ENCODE results near the gene ECSCR.

DNA sequence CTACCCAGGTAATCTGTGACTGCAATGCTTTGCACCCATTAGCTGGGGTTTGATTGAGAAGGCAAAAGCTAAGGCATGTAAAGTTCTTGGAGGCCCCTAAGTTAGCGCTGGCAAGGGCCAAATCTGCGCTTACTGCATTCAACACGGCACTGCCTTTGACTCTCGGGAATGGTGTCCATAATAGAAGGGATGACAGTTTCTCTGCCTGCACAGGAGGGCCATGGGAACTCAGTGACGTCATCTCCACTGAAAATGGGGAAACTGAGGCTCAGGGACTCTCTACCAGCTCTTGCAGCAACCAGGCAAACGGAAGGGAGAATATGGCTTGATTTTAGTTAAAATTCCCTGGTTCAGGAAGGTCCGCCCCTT is 59.1 kb downstream of the ECSCR start:
- TF ChIP-seq, protein P1, sequence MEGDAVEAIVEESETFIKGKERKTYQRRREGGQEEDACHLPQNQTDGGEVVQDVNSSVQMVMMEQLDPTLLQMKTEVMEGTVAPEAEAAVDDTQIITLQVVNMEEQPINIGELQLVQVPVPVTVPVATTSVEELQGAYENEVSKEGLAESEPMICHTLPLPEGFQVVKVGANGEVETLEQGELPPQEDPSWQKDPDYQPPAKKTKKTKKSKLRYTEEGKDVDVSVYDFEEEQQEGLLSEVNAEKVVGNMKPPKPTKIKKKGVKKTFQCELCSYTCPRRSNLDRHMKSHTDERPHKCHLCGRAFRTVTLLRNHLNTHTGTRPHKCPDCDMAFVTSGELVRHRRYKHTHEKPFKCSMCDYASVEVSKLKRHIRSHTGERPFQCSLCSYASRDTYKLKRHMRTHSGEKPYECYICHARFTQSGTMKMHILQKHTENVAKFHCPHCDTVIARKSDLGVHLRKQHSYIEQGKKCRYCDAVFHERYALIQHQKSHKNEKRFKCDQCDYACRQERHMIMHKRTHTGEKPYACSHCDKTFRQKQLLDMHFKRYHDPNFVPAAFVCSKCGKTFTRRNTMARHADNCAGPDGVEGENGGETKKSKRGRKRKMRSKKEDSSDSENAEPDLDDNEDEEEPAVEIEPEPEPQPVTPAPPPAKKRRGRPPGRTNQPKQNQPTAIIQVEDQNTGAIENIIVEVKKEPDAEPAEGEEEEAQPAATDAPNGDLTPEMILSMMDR (IDR thresholded peaks at IDR 0.05), result no peak
- TF ChIP-seq POLR2A (IDR thresholded peaks at IDR 0.05), result no peak

All from testis (tissue), 2 donors.